ENCODE measurements around the gene UNC50. TPM values are rescaled to one million over a fixed set of nuclear protein-coding genes. Genes with fewer than 3 reads are reported as not detected.

The UNC50 gene
- total RNA-seq, 1 donor from 2014 or later = 33.0 TPM

DNA sequence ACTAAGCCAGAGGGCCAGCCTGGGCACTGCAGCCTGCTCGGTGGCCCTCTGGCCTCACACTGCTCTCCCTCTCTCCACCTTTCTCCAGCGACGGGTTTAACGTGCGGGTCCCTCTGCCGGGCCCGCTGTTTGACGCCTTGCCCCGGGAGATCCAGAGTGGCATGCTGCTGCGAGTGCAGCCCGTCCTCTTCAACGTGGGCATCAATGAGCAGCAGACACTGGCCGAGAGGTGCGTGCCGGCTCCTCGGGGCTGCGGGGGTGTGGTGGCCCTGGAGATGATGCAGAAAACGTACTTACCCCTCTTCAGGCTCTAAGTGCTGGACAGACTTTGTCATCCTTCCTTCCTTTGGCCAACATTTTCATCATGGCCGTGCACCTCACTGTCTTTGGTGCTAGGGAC lies 42.4 kb upstream of the UNC50 start:
- no peaks in the 10 kb centered on the region for H3K9me3 Mint-ChIP-seq (ENCODE audit: unreplicated experiment)
- TF ChIP-seq, protein P1, sequence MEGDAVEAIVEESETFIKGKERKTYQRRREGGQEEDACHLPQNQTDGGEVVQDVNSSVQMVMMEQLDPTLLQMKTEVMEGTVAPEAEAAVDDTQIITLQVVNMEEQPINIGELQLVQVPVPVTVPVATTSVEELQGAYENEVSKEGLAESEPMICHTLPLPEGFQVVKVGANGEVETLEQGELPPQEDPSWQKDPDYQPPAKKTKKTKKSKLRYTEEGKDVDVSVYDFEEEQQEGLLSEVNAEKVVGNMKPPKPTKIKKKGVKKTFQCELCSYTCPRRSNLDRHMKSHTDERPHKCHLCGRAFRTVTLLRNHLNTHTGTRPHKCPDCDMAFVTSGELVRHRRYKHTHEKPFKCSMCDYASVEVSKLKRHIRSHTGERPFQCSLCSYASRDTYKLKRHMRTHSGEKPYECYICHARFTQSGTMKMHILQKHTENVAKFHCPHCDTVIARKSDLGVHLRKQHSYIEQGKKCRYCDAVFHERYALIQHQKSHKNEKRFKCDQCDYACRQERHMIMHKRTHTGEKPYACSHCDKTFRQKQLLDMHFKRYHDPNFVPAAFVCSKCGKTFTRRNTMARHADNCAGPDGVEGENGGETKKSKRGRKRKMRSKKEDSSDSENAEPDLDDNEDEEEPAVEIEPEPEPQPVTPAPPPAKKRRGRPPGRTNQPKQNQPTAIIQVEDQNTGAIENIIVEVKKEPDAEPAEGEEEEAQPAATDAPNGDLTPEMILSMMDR (IDR thresholded peaks at IDR 0.05; ENCODE audit: unreplicated experiment) = no peak
- no peak for DNase-seq (ENCODE audit: low spot score)
- no peaks in the 10 kb centered on the region for H3K4me1 Mint-ChIP-seq (ENCODE audit: unreplicated experiment)
- no peak overlapping the region for H3K4me3 Mint-ChIP-seq (ENCODE audit: unreplicated experiment)
- peaks cover 30% of the 10 kb centered on the region for H3K36me3 Mint-ChIP-seq (ENCODE audit: low read depth, unreplicated experiment)
- peaks cover 7% of the 10 kb centered on the region for H3K27me3 Mint-ChIP-seq (ENCODE audit: unreplicated experiment)
- no peak overlapping the region for H3K27ac Mint-ChIP-seq (ENCODE audit: unreplicated experiment)

DNA sequence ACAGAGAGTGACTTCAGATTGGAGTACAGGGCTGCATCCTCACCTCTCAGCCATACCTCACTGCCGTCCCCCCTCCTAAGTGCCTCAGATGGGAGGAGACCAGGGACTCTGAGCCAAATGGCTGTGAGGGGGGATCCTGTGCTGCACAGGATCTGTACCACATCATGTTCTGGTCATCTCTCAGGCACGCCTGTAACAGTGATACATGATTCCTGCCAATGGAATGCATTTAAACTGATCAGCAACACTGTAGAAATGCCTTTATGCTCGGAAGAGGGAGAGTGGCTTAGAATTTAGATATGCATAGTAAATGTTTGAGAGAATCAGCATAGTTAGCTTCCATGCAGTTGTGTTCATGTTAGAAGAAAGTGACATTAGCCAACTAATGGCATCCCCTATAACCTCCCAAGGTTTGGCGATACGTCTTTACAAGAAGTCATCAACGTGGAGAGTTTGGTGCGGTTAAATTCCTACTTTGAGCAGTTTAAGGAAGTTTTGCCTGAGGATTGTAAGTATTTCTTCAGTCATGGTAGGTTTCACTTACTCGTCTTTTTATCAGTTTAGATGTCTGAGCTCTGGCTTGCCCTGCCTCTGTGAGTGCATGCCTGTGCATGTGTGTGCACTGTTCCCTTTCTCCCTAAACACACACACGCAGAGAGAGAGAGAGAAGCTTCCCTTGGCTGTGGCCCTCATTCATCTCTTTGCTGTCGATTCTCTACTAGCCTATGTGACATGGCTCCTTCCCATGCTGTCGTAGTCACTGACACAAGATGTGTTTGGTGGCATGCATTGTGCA lies 40.0 kb upstream of the UNC50 start:
- no peaks in the 10 kb centered on the region for H3K9me3 Mint-ChIP-seq (ENCODE audit: unreplicated experiment)
- no peak overlapping the region for H3K27ac Mint-ChIP-seq (ENCODE audit: unreplicated experiment)
- H3K27me3 Mint-ChIP-seq (ENCODE audit: unreplicated experiment) = peaks cover 9% of the 10 kb centered on the region
- DNase-seq (ENCODE audit: low spot score) = no peak
- H3K4me3 Mint-ChIP-seq (ENCODE audit: unreplicated experiment) = no peak overlapping the region
- TF ChIP-seq, protein P1 (IDR thresholded peaks at IDR 0.05; ENCODE audit: unreplicated experiment) = no peak
- no peaks in the 10 kb centered on the region for H3K4me1 Mint-ChIP-seq (ENCODE audit: unreplicated experiment)
- peaks cover 39% of the 10 kb centered on the region for H3K36me3 Mint-ChIP-seq (ENCODE audit: low read depth, unreplicated experiment)

DNA sequence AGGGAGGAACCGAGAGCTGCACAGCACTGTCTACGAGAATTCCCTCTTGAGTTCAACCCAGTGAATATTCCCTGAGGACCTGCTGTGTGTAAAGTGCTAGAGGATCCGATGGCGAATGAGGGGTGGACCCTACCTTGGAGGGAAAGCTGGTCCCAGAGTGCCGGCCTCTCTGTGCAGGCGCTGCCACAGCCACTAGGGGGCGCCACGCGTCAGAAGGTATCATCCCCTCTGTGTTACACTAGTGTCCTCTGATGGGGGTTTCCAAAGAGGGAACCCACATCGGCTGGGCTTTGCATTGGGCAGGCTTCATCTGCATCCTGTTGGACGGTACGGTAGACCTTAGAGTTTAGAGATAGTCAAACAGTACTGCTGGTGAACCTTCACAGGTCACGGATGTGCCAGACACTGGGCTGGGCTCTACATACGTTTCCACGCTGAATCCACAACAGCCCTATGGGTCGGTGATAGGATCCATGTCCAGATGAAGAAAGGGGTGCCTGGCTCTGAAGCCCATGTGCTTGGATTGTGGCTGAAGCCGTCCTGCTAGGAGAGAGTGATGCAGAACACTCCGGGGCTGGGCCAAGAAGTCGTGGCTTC lies 39.1 kb upstream of the UNC50 start:
- Mint-ChIP-seq H3K27ac (ENCODE audit: unreplicated experiment) (no peak overlapping the region), H3K9me3 (ENCODE audit: unreplicated experiment) (no peaks in the 10 kb centered on the region), H3K4me1 (ENCODE audit: unreplicated experiment) (no peaks in the 10 kb centered on the region), H3K27me3 (ENCODE audit: unreplicated experiment) (peaks cover 12% of the 10 kb centered on the region), H3K4me3 (ENCODE audit: unreplicated experiment) (no peak overlapping the region), H3K36me3 (ENCODE audit: low read depth, unreplicated experiment) (peaks cover 39% of the 10 kb centered on the region)
- TF ChIP-seq, protein P1 (IDR thresholded peaks at IDR 0.05; ENCODE audit: unreplicated experiment) = peak; percentile 90
- DNase-seq (ENCODE audit: low spot score) = peak; percentile 75

DNA sequence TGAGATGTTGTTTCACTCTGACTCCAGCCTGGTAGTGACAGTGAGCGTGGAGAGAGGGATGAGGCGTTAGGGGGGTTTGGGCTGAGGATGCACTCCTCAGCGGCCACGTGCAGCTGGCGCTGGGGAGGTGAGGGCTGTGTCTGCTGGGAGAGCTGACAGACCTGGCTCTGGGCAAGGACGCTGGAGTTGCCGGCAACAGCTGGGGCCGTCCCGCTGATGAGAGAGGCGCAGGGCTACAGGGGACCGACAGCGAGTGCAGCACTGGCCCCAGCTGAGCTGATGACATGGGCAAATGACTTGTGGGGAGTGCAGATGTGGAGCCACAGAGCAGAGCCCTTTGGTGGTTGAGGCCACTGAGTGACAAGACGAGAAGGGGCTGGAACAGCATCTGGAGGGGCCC lies 38.5 kb upstream of the UNC50 start:
- no peaks in the 10 kb centered on the region for H3K9me3 Mint-ChIP-seq (ENCODE audit: unreplicated experiment)
- no peaks in the 10 kb centered on the region for H3K4me1 Mint-ChIP-seq (ENCODE audit: unreplicated experiment)
- DNase-seq (ENCODE audit: low spot score) = no peak
- no peak overlapping the region for H3K27ac Mint-ChIP-seq (ENCODE audit: unreplicated experiment)
- TF ChIP-seq, protein P1 (IDR thresholded peaks at IDR 0.05; ENCODE audit: unreplicated experiment) = no peak
- peaks cover 39% of the 10 kb centered on the region for H3K36me3 Mint-ChIP-seq (ENCODE audit: low read depth, unreplicated experiment)
- H3K4me3 Mint-ChIP-seq (ENCODE audit: unreplicated experiment) = no peak overlapping the region
- peaks cover 12% of the 10 kb centered on the region for H3K27me3 Mint-ChIP-seq (ENCODE audit: unreplicated experiment)

DNA sequence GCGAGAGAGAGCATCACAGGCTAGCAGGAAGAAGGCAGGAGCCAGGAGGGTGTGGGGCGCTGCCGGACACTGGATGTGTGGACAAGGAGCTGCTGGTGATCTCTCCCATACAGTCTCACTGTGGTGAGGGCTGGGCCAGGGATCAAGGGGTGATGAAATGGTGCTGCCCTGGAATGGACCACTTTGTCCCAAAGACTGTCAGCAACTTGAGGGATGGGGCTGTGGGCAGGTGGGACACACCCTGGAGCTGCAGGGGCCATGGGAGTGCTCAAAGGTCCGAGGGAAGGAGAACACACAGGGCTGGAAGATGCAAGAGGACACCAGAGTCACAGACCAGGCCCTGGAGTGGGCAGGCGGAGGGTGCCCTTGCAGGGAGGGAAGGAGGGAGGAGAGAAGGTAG lies 38.0 kb upstream of the UNC50 start:
- Mint-ChIP-seq H3K27ac (ENCODE audit: unreplicated experiment) (no peak overlapping the region), H3K4me3 (ENCODE audit: unreplicated experiment) (no peak overlapping the region), H3K36me3 (ENCODE audit: low read depth, unreplicated experiment) (peaks cover 43% of the 10 kb centered on the region), H3K9me3 (ENCODE audit: unreplicated experiment) (no peaks in the 10 kb centered on the region), H3K27me3 (ENCODE audit: unreplicated experiment) (peaks cover 12% of the 10 kb centered on the region), H3K4me1 (ENCODE audit: unreplicated experiment) (no peaks in the 10 kb centered on the region)
- TF ChIP-seq, protein P1 (IDR thresholded peaks at IDR 0.05; ENCODE audit: unreplicated experiment) = no peak
- no peak for DNase-seq (ENCODE audit: low spot score)
